Mucosa of rectum (tissue), 2 donors: ENCODE results near the gene KCNJ15.

ENCODE experiments used
- H3K27ac ChIP-seq, 2 donors: one replicate each; pipeline ENCODE4 v1.7.0; 2013; ENCODE audit warnings: inconsistent platforms in 2 of 2, low read depth in 2 of 2, low read length in 2 of 2
- H3K27me3 ChIP-seq, 2 donors: one replicate each; pipeline ENCODE4 v1.7.0; 2013; ENCODE audit warnings: low read length in 2 of 2; ENCODE audit not compliant: control insufficient read depth in 2 of 2, insufficient read depth in 2 of 2
- H3K36me3 ChIP-seq, 2 donors: one replicate each; pipeline ENCODE4 v1.7.0; 2013; ENCODE audit warnings: low read length in 2 of 2; ENCODE audit not compliant: control insufficient read depth in 2 of 2, insufficient read depth in 2 of 2
- H3K4me1 ChIP-seq, 2 donors: one replicate each; pipeline ENCODE4 v1.7.0; 2013; ENCODE audit warnings: low read length in 2 of 2, mild to moderate bottlenecking in 1 of 2; ENCODE audit not compliant: control insufficient read depth in 2 of 2, insufficient read depth in 2 of 2
- H3K4me3 ChIP-seq, 2 donors: one replicate each; pipeline ENCODE4 v1.7.0; 2013; ENCODE audit warnings: low read length in 2 of 2
- H3K9ac ChIP-seq, 2 donors: one replicate each; pipeline ENCODE4 v1.7.0; 2013; ENCODE audit warnings: low read length in 2 of 2, low read depth in 1 of 2, mild to moderate bottlenecking in 1 of 2
- H3K9me3 ChIP-seq, 2 donors: one replicate each; pipeline ENCODE4 v1.7.0; 2013; ENCODE audit warnings: low read length in 2 of 2; ENCODE audit not compliant: control insufficient read depth in 2 of 2
- donor health status: healthy.
- donor health status: Normal muscosa, but diverticular disease.

KCNJ15 gene

DNA sequence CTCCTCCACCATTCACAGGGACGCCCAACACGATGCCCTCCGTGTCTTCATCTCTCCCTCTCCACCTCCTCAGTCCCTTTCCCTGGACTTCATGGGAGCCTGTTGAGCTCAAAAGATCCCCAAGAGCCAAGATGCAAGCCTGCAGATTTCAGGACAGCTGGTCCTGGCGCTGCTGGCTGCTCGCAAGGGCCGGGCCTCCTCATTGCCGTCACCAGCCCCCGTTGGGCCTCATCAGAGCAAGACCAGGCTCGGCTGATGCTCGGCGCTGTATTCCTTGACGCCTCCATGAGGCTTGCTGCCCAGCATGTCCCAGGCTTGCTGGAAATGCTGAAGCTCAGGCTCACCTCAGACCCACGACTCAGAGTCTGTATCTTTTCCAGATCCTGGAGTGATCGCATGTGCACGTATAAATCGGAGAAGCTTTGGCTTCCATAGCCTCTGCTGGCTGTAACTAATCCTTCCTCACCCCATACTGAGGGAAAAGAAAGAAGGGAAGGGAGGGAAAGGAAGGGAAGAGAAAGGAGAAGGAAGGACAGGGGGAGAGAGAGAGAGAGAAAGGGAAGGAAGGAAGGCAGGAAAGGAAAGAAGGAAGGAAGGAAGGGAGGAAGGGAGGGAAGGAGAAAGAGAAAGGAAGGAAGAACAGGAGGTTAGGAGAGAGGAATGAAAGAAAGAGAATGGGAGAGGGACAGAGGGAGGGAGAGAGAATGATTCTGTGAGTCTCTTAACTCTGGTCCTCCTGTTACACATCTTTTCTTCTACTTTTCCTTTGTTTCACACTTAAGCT, 94.6 kb downstream of the KCNJ15 start:
- no peak overlapping the region for H3K9ac ChIP-seq
- H3K4me3 ChIP-seq, result no peak overlapping the region
- H3K36me3 ChIP-seq, result no peaks in the 10 kb centered on the region
- no peak overlapping the region for H3K27ac ChIP-seq
- peaks cover 0 to 14% of the 10 kb centered on the region in 2 donors for H3K27me3 ChIP-seq
- peaks cover 0 to 5% of the 10 kb centered on the region in 2 donors for H3K4me1 ChIP-seq
- H3K9me3 ChIP-seq, result no peaks in the 10 kb centered on the region

- Histone ChIP-seq H3K9ac (no peak overlapping the region), H3K4me3 (no peak overlapping the region), H3K9me3 (no peaks in the 10 kb centered on the region), H3K27ac (no peak overlapping the region), H3K4me1 (peaks cover 0 to 5% of the 10 kb centered on the region in 2 donors), H3K36me3 (no peaks in the 10 kb centered on the region), H3K27me3 (peaks cover 0 to 14% of the 10 kb centered on the region in 2 donors)
These were observed 95.2 kb downstream of the KCNJ15 start for GRCh38 chr21:38351961-38352521.

- Histone ChIP-seq H3K9ac (no peak overlapping the region), H3K27ac (no peak overlapping the region), H3K27me3 (peaks cover 0 to 10% of the 10 kb centered on the region in 2 donors), H3K4me1 (peaks cover 0 to 5% of the 10 kb centered on the region in 2 donors), H3K4me3 (no peak overlapping the region), H3K36me3 (no peaks in the 10 kb centered on the region), H3K9me3 (no peaks in the 10 kb centered on the region)
These were observed 95.9 kb downstream of the KCNJ15 start for GRCh38 chr21:38352536-38353219.

DNA sequence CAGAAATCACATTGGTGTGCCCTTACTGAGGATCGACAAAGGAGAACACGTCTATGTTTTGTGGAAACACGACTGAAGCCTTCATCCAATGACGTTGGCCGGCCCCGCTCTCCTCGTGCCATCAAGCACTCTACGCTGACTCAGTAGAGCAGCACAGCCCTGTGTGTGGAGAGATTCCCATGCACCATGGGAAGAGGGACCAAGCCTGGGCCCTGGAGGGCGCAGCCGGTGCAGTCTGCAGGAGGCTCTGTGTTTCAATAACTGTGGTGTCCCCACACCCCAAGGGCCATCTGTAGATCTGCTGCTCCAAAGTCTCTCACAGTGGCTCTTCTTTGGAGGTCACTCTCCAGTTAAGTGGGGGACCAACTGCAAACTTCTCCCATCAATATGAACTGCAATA, 97.4 kb downstream of the KCNJ15 start:
- Histone ChIP-seq H3K9ac (no peak overlapping the region), H3K27me3 (peaks cover 0 to 10% of the 10 kb centered on the region in 2 donors), H3K36me3 (no peaks in the 10 kb centered on the region), H3K9me3 (no peaks in the 10 kb centered on the region), H3K4me1 (peaks cover 0 to 5% of the 10 kb centered on the region in 2 donors), H3K27ac (no peak overlapping the region), H3K4me3 (no peak overlapping the region)

- no peaks in the 10 kb centered on the region for H3K36me3 ChIP-seq
- no peak overlapping the region for H3K27ac ChIP-seq
- H3K9ac ChIP-seq, result no peak overlapping the region
- no peaks in the 10 kb centered on the region for H3K9me3 ChIP-seq
- H3K4me3 ChIP-seq, result no peak overlapping the region
- peaks cover 0 to 11% of the 10 kb centered on the region in 2 donors for H3K27me3 ChIP-seq
- peaks cover 0 to 5% of the 10 kb centered on the region in 2 donors for H3K4me1 ChIP-seq
These were observed 98.0 kb downstream of the KCNJ15 start for GRCh38 chr21:38354746-38355145.

- H3K4me3 ChIP-seq, result no peak overlapping the region
- H3K27ac ChIP-seq, result no peak overlapping the region
- peaks cover 0 to 5% of the 10 kb centered on the region in 2 donors for H3K4me1 ChIP-seq
- no peak overlapping the region for H3K9ac ChIP-seq
- no peaks in the 10 kb centered on the region for H3K9me3 ChIP-seq
- H3K36me3 ChIP-seq, result no peaks in the 10 kb centered on the region
- peaks cover 0 to 11% of the 10 kb centered on the region in 2 donors for H3K27me3 ChIP-seq
These were observed 98.6 kb downstream of the KCNJ15 start for GRCh38 chr21:38355353-38355752.

GRCh38 chr21:38355992-38356781, 99.4 kb downstream of the KCNJ15 start:
- Histone ChIP-seq H3K27me3 (peaks cover 0 to 11% of the 10 kb centered on the region in 2 donors), H3K4me1 (peaks cover 0 to 5% of the 10 kb centered on the region in 2 donors), H3K4me3 (no peak overlapping the region), H3K9me3 (no peaks in the 10 kb centered on the region), H3K9ac (no peak overlapping the region), H3K36me3 (no peaks in the 10 kb centered on the region), H3K27ac (no peak overlapping the region)
